ENCODE measurements around the gene SMAD3.

Gene SMAD3

GRCh38 chr15:67190326-67190725 lies 124.9 kb downstream of the SMAD3 start:
- DNase-seq (ENCODE audit: low read depth): peak; percentile 1
- no peak overlapping the region for H3K4me3 ChIP-seq (ENCODE audit: low read depth, low read length)
- no peak for TF ChIP-seq CTCF (conservative IDR thresholded peaks at IDR 0.05; ENCODE audit: low read depth, low read length)

GRCh38 chr15:67190813-67191212 lies 125.4 kb downstream of the SMAD3 start:
- no peak overlapping the region for H3K4me3 ChIP-seq (ENCODE audit: low read depth, low read length)
- no peak for TF ChIP-seq CTCF (conservative IDR thresholded peaks at IDR 0.05; ENCODE audit: low read depth, low read length)
- no peak for DNase-seq (ENCODE audit: low read depth)

- H3K4me3 ChIP-seq (ENCODE audit: low read depth, low read length): no peak overlapping the region
- no peak for TF ChIP-seq CTCF (conservative IDR thresholded peaks at IDR 0.05; ENCODE audit: low read depth, low read length)
- DNase-seq (ENCODE audit: low read depth): peak; percentile 8
These were observed 126.9 kb downstream of the SMAD3 start for GRCh38 chr15:67192185-67192820.

- no peak for TF ChIP-seq CTCF (conservative IDR thresholded peaks at IDR 0.05; ENCODE audit: low read depth, low read length)
- peak; percentile 74 for DNase-seq (ENCODE audit: low read depth)
- H3K4me3 ChIP-seq (ENCODE audit: low read depth, low read length): no peak overlapping the region
These were observed 128.0 kb downstream of the SMAD3 start for GRCh38 chr15:67193223-67193990.

GRCh38 chr15:67194171-67195114 lies 129.0 kb downstream of the SMAD3 start:
- TF ChIP-seq CTCF (conservative IDR thresholded peaks at IDR 0.05; ENCODE audit: low read depth, low read length): no peak
- DNase-seq (ENCODE audit: low read depth): peak; percentile 13
- no peak overlapping the region for H3K4me3 ChIP-seq (ENCODE audit: low read depth, low read length)

GRCh38 chr15:67195305-67195704 lies 129.9 kb downstream of the SMAD3 start:
- peak; percentile 18 for DNase-seq (ENCODE audit: low read depth)
- TF ChIP-seq CTCF (conservative IDR thresholded peaks at IDR 0.05; ENCODE audit: low read depth, low read length): no peak

More at GRCh38 chr15:67195305-67195704, 129.9 kb downstream of the SMAD3 start:
- H3K4me3 ChIP-seq (ENCODE audit: low read depth, low read length): no peak overlapping the region

Data from choroid plexus epithelial cell (primary cell).